Endodermal cell (in vitro differentiated cells): ENCODE results near the gene CHERP. TPM values are rescaled to one million over a fixed set of nuclear protein-coding genes. Genes with fewer than 3 reads are reported as not detected.
"Not testable (repeated sequence)": the region's sequence is repeated elsewhere in the genome, so short reads cannot be mapped to it uniquely, and the experiment has no call there.

ENCODE experiments used
- DNase-seq: peaks from one replicate; pipeline ENCODE4 v3.0.0-alpha.2; 2017
- H3K27ac ChIP-seq: 2 replicates; pipeline ENCODE4 v1.5.1; 2013; ENCODE audit warnings: mild to moderate bottlenecking, low read depth, low read length, moderate library complexity
- H3K27me3 ChIP-seq: 2 replicates; pipeline ENCODE4 v1.6.1; 2013; ENCODE audit warnings: mild to moderate bottlenecking, low read length, moderate library complexity; ENCODE audit not compliant: insufficient read depth, control insufficient read depth, poor library complexity, severe bottlenecking
- H3K36me3 ChIP-seq: 2 replicates; pipeline ENCODE4 v1.7.0; 2013; ENCODE audit warnings: mild to moderate bottlenecking, low read length, moderate library complexity; ENCODE audit not compliant: control insufficient read depth, insufficient read depth
- H3K4me1 ChIP-seq: one replicate; pipeline ENCODE4 v1.7.0; 2013; ENCODE audit warnings: low read length; ENCODE audit not compliant: control insufficient read depth, insufficient read depth
- H3K4me3 ChIP-seq: 2 replicates; pipeline ENCODE4 v1.5.1; 2013; ENCODE audit warnings: mild to moderate bottlenecking, low read length, moderate library complexity
- H3K9ac ChIP-seq: 2 replicates; pipeline ENCODE4 v1.6.1; 2013; ENCODE audit warnings: mild to moderate bottlenecking, low read length, moderate library complexity; ENCODE audit not compliant: poor library complexity, severe bottlenecking; ENCODE audit errors: extremely low read depth
- H3K9me3 ChIP-seq: 2 replicates; pipeline ENCODE4 v1.6.1; 2013; ENCODE audit warnings: mild to moderate bottlenecking, low read length, moderate library complexity; ENCODE audit not compliant: control insufficient read depth
- H3K27ac Mint-ChIP-seq: 2 replicates; pipeline ENCODE4 v1.8.0; 2020; ENCODE audit warnings: mixed read lengths
- H3K27me3 Mint-ChIP-seq: 2 replicates; pipeline ENCODE4 v1.8.0; 2021; ENCODE audit warnings: mild to moderate bottlenecking, mixed read lengths; ENCODE audit not compliant: insufficient read depth
- H3K36me3 Mint-ChIP-seq: 2 replicates; pipeline ENCODE4 v1.8.0; 2020; ENCODE audit warnings: low read depth, mixed read lengths
- H3K4me1 Mint-ChIP-seq: 2 replicates; pipeline ENCODE4 v1.8.0; 2020; ENCODE audit warnings: mixed read lengths
- H3K4me3 Mint-ChIP-seq: 2 replicates; pipeline ENCODE4 v1.8.0; 2020; ENCODE audit warnings: mild to moderate bottlenecking, moderate library complexity, mixed read lengths
- H3K9me3 Mint-ChIP-seq: 2 replicates; pipeline ENCODE4 v1.8.0; 2020; ENCODE audit warnings: mild to moderate bottlenecking, mixed read lengths
- WGBS, 2 experiments: methylation state at CpG; one replicate each; pipeline versions ENCODE4 v1.1.5 to v1.1.7; 2013; ENCODE audit warnings: missing lambda C conversion rate in 2 of 2, mixed read lengths in 1 of 2; ENCODE audit not compliant: insufficient coverage in 1 of 2, insufficient read length in 1 of 2; 5-methylcytosine and 5-hydroxymethylcytosine counted together
- total RNA-seq, 2 donors: library from RNA; stranded (reverse); fragmentation: NEBNext Ultra II Directional in 1 of 2; extraction: Animal tissue kit (Norgen Biotek cat#: 25700) in 1 of 2; gene quantifications; 2 replicates in 1 of 2; 3 replicates in 1 of 2; pipeline ENCODE4 v1.2.1, GENCODE V29; 2021
- TF ChIP-seq, protein P1 (sequence below): fragments of 200-600 bp; sonication (generic); conservative IDR thresholded peaks from 2 replicates; pipeline ENCODE4 v1.5.0; 2021; ENCODE audit warnings: antibody characterized with exemption, mild to moderate bottlenecking

CHERP gene
- total RNA-seq, 2 donors from 2014 or later: 69.5 to 71.5 TPM

DNA sequence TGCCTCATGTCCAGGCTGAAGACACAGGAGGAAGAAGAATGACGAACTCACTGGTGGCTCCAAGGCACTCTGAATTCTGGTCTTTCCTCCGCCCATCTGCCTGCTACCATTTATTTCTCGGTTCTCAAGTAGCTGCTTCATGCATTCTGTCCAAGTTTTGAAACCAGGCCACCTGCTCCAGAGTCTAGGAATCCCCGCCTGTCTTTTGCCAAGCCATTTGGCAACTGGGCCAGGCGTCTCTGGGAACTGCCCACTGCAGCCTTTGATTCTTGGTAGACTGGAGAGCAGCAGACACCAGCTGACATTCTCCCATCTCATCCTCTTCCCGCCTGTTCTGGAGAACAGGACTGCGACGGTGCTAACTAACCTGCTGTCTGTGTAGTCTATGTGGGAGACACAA lies 19.1 kb upstream of the CHERP start:
- Histone ChIP-seq H3K36me3 (peaks cover 43% of the 10 kb centered on the region), H3K27ac (no peak overlapping the region), H3K9ac (no peak overlapping the region), H3K9me3 (no peaks in the 10 kb centered on the region), H3K4me1 (no peaks in the 10 kb centered on the region), H3K27me3 (no peaks in the 10 kb centered on the region), H3K4me3 (no peak overlapping the region)
- TF ChIP-seq, protein P1, sequence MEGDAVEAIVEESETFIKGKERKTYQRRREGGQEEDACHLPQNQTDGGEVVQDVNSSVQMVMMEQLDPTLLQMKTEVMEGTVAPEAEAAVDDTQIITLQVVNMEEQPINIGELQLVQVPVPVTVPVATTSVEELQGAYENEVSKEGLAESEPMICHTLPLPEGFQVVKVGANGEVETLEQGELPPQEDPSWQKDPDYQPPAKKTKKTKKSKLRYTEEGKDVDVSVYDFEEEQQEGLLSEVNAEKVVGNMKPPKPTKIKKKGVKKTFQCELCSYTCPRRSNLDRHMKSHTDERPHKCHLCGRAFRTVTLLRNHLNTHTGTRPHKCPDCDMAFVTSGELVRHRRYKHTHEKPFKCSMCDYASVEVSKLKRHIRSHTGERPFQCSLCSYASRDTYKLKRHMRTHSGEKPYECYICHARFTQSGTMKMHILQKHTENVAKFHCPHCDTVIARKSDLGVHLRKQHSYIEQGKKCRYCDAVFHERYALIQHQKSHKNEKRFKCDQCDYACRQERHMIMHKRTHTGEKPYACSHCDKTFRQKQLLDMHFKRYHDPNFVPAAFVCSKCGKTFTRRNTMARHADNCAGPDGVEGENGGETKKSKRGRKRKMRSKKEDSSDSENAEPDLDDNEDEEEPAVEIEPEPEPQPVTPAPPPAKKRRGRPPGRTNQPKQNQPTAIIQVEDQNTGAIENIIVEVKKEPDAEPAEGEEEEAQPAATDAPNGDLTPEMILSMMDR: no peak
- Mint-ChIP-seq H3K27ac (no peak overlapping the region), H3K36me3 (peaks cover 48% of the 10 kb centered on the region), H3K4me1 (no peaks in the 10 kb centered on the region), H3K4me3 (no peak overlapping the region), H3K27me3 (no peaks in the 10 kb centered on the region), H3K9me3 (no peaks in the 10 kb centered on the region)
- DNase-seq: no peak
- WGBS, 2 experiments: 93 to 97% methylated on average over 4 to 8 of the region's 8 CpGs

DNA sequence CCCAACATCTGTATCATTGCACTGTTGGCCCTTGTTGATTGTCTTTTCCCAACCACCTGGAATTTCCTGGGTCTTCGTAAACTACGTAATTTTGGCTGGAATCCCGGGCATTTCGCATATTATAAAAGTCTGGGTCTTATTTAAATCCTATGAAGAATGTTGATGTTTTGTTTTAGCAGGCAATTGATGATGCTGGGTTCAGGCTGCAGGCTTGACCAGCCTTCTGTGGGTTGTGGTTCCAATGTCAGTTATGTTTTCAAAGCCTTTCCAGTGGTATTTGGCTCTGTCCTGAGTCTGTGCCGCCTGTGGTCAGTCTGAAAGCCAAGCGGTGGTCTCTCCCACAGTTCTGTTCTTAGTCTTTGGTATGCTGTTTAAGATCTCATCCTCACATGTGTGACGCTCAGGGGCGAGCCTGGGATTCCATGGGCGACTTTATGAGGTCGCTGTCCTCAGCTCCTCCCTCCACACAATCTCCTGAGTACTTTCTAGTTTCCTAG lies 17.6 kb upstream of the CHERP start:
- peak overlapping the region; percentile 36 for H3K27ac Mint-ChIP-seq
- Histone ChIP-seq H3K27me3 (no peaks in the 10 kb centered on the region), H3K9me3 (no peaks in the 10 kb centered on the region), H3K9ac (no peak overlapping the region), H3K4me3 (no peak overlapping the region), H3K36me3 (peaks cover 49% of the 10 kb centered on the region), H3K27ac (no peak overlapping the region), H3K4me1 (no peaks in the 10 kb centered on the region)
- WGBS, 2 experiments: 91 to 93% methylated on average over 7 to 10 of the region's 10 CpGs
- no peaks in the 10 kb centered on the region for H3K9me3 Mint-ChIP-seq
- no peaks in the 10 kb centered on the region for H3K4me1 Mint-ChIP-seq
- no peaks in the 10 kb centered on the region for H3K27me3 Mint-ChIP-seq
- no peak for DNase-seq
- no peak overlapping the region for H3K4me3 Mint-ChIP-seq
- H3K36me3 Mint-ChIP-seq: peaks cover 48% of the 10 kb centered on the region
- TF ChIP-seq, protein P1: no peak

DNA sequence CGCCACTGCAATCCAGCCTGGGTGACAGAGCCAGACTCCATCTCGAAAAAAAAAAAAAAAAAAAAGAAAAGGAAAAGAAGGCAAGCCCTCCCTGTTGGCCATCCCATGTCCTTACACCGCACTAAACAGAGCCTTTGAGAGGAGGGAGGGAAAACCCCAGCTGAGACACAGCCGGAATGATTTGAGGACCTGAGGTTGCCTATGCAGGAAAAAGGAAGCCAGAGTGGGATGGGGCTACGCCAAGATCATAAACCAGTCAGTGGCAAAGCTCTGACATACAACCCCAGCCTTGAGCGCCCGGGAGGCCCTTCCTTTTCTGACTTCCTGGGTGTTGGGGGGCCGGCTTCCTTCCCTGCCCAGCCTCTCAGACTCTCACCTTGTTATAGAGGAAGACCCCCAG lies 12.5 kb upstream of the CHERP start:
- no peaks in the 10 kb centered on the region for H3K4me1 ChIP-seq
- Mint-ChIP-seq H3K9me3 (no peaks in the 10 kb centered on the region), H3K36me3 (peaks cover 43% of the 10 kb centered on the region), H3K27me3 (no peaks in the 10 kb centered on the region), H3K4me1 (no peaks in the 10 kb centered on the region), H3K27ac (no peak overlapping the region), H3K4me3 (no peak overlapping the region)
- no peak for DNase-seq
- WGBS, 2 experiments: 95% methylated on average over 7 to 8 of the region's 8 CpGs
- H3K4me3 ChIP-seq: no peak overlapping the region
- no peak overlapping the region for H3K9ac ChIP-seq
- no peak overlapping the region for H3K27ac ChIP-seq
- peaks cover 44% of the 10 kb centered on the region for H3K36me3 ChIP-seq
- no peaks in the 10 kb centered on the region for H3K27me3 ChIP-seq
- H3K9me3 ChIP-seq: no peaks in the 10 kb centered on the region
- TF ChIP-seq, protein P1: no peak

DNA sequence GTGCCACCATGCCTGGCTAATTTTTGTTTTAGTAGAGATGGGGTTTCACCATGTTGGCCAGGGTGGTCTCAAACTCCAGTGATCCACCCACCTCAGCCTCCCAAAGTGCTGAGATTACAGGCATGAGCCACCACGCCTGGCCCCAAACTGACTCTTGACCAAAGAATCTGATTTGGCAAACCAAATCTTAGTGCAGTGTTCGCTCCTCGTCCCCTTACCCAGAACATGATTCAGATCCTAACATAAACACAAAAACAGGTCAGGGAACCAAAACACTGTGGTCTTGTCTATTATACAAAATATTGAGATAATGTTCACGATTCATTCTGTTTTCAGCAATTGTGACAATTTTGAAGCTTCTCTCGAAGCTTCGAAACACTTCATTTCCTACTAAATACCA lies 9.7 kb upstream of the CHERP start:
- H3K4me1 Mint-ChIP-seq, H3K27ac Mint-ChIP-seq, H3K4me3 ChIP-seq, H3K27ac ChIP-seq, H3K4me3 Mint-ChIP-seq, H3K4me1 ChIP-seq, H3K9me3 Mint-ChIP-seq, H3K27me3 Mint-ChIP-seq, H3K9me3 ChIP-seq, DNase-seq, H3K9ac ChIP-seq, H3K27me3 ChIP-seq: not testable (repeated sequence)
- 88 to 94% methylated on average over 1 to 6 of the region's 6 CpGs for WGBS, 2 experiments
- H3K36me3 Mint-ChIP-seq: peaks cover 36% of the 10 kb centered on the region
- H3K36me3 ChIP-seq: peaks cover 42% of the 10 kb centered on the region
